Neural cell (in vitro differentiated cells): ENCODE results near the gene RUSF1. TPM values are rescaled to one million over a fixed set of nuclear protein-coding genes. Genes with fewer than 3 reads are reported as not detected.
"Not testable (repeated sequence)": the region's sequence is repeated elsewhere in the genome, so short reads cannot be mapped to it uniquely, and the experiment has no call there.

Source experiments
- H2AFZ ChIP-seq: fragments of 200-600, 300-800 bp; sonication (generic), shearing (Covaris generic); 2 replicates; pipeline ENCODE4 v1.6.0; 2014; ENCODE audit warnings: low read depth, mild to moderate bottlenecking, antibody characterized with exemption, low read length, moderate library complexity
- H3F3A ChIP-seq: fragments of 200-600 bp; shearing (Covaris generic); 2 replicates; pipeline ENCODE4 v1.6.1; 2016; ENCODE audit warnings: mild to moderate bottlenecking, moderate library complexity, mixed read lengths, antibody characterized with exemption, low read length; ENCODE audit not compliant: insufficient read depth, poor library complexity, severe bottlenecking
- H3K27ac ChIP-seq: fragments of 200-600, 300-800 bp; sonication (generic), shearing (Covaris generic); 2 replicates; pipeline ENCODE4 v1.5.1; 2014; ENCODE audit warnings: mild to moderate bottlenecking, low read length, moderate library complexity
- H3K27me3 ChIP-seq: fragments of 300-800, 200-600 bp; sonication (generic), shearing (Covaris generic); 2 replicates; pipeline ENCODE4 v1.6.0; 2014; ENCODE audit warnings: mild to moderate bottlenecking, low read depth, low read length, moderate library complexity; ENCODE audit not compliant: insufficient read depth
- H3K36me3 ChIP-seq: fragments of 300-800, 200-600 bp; sonication (generic), shearing (Covaris generic); 2 replicates; pipeline ENCODE4 v1.5.1; 2014; ENCODE audit warnings: mild to moderate bottlenecking, antibody characterized with exemption, low read length, moderate library complexity; ENCODE audit not compliant: insufficient read depth
- H3K4me2 ChIP-seq: fragments of 300-800, 200-600 bp; sonication (generic), shearing (Covaris generic); 2 replicates; pipeline ENCODE4 v1.6.0; 2014; ENCODE audit warnings: mild to moderate bottlenecking, low read length
- H3K4me3 ChIP-seq: fragments of 300-800, 200-600 bp; sonication (generic), shearing (Covaris generic); 2 replicates; pipeline ENCODE4 v1.5.1; 2014; ENCODE audit warnings: mild to moderate bottlenecking, low read length, moderate library complexity
- H3K79me2 ChIP-seq: fragments of 200-600 bp; shearing (Covaris generic); replicated peaks from 2 replicates; pipeline ENCODE4 v1.6.0; 2014; ENCODE audit warnings: mild to moderate bottlenecking, low read length, moderate library complexity; ENCODE audit not compliant: insufficient read depth
- H3K9ac ChIP-seq: fragments of 300-800, 200-600 bp; sonication (generic), shearing (Covaris generic); 2 replicates; pipeline ENCODE4 v1.6.1; 2016; ENCODE audit warnings: mild to moderate bottlenecking, low read length, mixed read lengths
- H3K9me2 ChIP-seq: fragments of 200-600 bp; shearing (Covaris generic); 2 replicates; pipeline ENCODE4 v1.6.1; 2016; ENCODE audit warnings: mild to moderate bottlenecking, low read length, mixed read lengths; ENCODE audit not compliant: insufficient read depth
- H3K9me3 ChIP-seq: fragments of 200-600, 300-800 bp; sonication (generic), shearing (Covaris generic); 2 replicates; pipeline ENCODE4 v1.6.1; 2016; ENCODE audit warnings: mild to moderate bottlenecking, mixed run types, low read length, moderate library complexity, mixed read lengths
- H4K20me1 ChIP-seq: fragments of 200-600 bp; shearing (Covaris generic); 2 replicates; pipeline ENCODE4 v1.6.1; 2016; ENCODE audit warnings: mild to moderate bottlenecking, mixed run types; ENCODE audit not compliant: insufficient read depth
- CTCF ChIP-seq: fragments of 450-650 bp; IDR thresholded peaks from 2 replicates; pipeline ENCODE4 v1.5.1; 2014; ENCODE audit warnings: antibody characterized with exemption, mild to moderate bottlenecking, moderate library complexity; ENCODE audit not compliant: poor library complexity, severe bottlenecking
- EP300 ChIP-seq: fragments of 450-650 bp; conservative IDR thresholded peaks from 2 replicates; pipeline ENCODE4 v1.6.1; 2014; ENCODE audit warnings: antibody characterized with exemption, mild to moderate bottlenecking, moderate library complexity; ENCODE audit not compliant: poor library complexity, severe bottlenecking
- EZH2 ChIP-seq: fragments of 200-600, 300-800 bp; shearing (Covaris generic), sonication (generic); IDR thresholded peaks from 2 replicates; pipeline ENCODE4 v1.6.1; 2014; ENCODE audit warnings: antibody characterized with exemption, low read length, borderline replicate concordance, mild to moderate bottlenecking; ENCODE audit not compliant: insufficient read depth, poor library complexity, severe bottlenecking
- MXI1 ChIP-seq: fragments of 450-650 bp; conservative IDR thresholded peaks from 2 replicates; pipeline ENCODE4 v1.6.1; 2014; ENCODE audit warnings: antibody characterized with exemption, mild to moderate bottlenecking; ENCODE audit not compliant: poor library complexity, severe bottlenecking
- POLR2AphosphoS5 ChIP-seq: IDR thresholded peaks from 2 replicates; pipeline ENCODE4 v1.6.1; 2012
- RAD21 ChIP-seq: fragments of 450-650 bp; conservative IDR thresholded peaks from 2 replicates; pipeline ENCODE4 v1.6.1; 2014; ENCODE audit warnings: antibody characterized with exemption, mild to moderate bottlenecking, moderate library complexity
- REST ChIP-seq: IDR thresholded peaks from 2 replicates; pipeline ENCODE4 v1.6.1; 2012; ENCODE audit warnings: borderline replicate concordance
- SMC3 ChIP-seq: fragments of 450-650 bp; conservative IDR thresholded peaks from 2 replicates; pipeline ENCODE4 v1.6.1; 2014; ENCODE audit warnings: antibody characterized with exemption, mild to moderate bottlenecking, moderate library complexity; ENCODE audit not compliant: poor library complexity
- TAF1 ChIP-seq: IDR thresholded peaks from 2 replicates; pipeline ENCODE4 v1.6.1; 2012; ENCODE audit warnings: low read depth
- polyA plus RNA-seq: library from polyadenylated mRNA; depleted of rRNA; stranded (reverse); fragments of >200 nt; gene quantifications from 2 replicates; pipeline ENCODE4 v1.2.3, GENCODE V29; 2014

Gene RUSF1
- polyA plus RNA-seq, 1 donor from 2014 or later, result 108 TPM

GRCh38 chr16:31451681-31452351 lies 56.4 kb downstream of the RUSF1 start:
- no peaks in the 10 kb centered on the region for H3K36me3 ChIP-seq
- no peak overlapping the region for H3K4me3 ChIP-seq
- H3K79me2 ChIP-seq, result peaks cover 3% of the 10 kb centered on the region
- no peak overlapping the region for H3K4me2 ChIP-seq
- no peak overlapping the region for H3K9ac ChIP-seq
- H3K9me2 ChIP-seq, result no peaks in the 10 kb centered on the region
- H2AFZ ChIP-seq, result peak overlapping the region; percentile 1
- no peak overlapping the region for H3K27ac ChIP-seq
- no peaks in the 10 kb centered on the region for H3K9me3 ChIP-seq
- H3F3A ChIP-seq, result no peaks in the 10 kb centered on the region
- TF ChIP-seq CTCF (peak; percentile 72), EP300 (no peak), REST (no peak), RAD21 (peak; percentile 46), SMC3 (peak; percentile 33)
- H4K20me1 ChIP-seq, result no peaks in the 10 kb centered on the region
- no peaks in the 10 kb centered on the region for H3K27me3 ChIP-seq

GRCh38 chr16:31451201-31451600 lies 57.0 kb downstream of the RUSF1 start:
- Histone ChIP-seq H3K79me2 (no peaks in the 10 kb centered on the region), H3K27ac (no peak overlapping the region), H3K9ac (no peak overlapping the region), H3K27me3 (no peaks in the 10 kb centered on the region), H2AFZ (no peak overlapping the region), H3F3A (no peaks in the 10 kb centered on the region), H3K9me2 (no peaks in the 10 kb centered on the region), H3K36me3 (no peaks in the 10 kb centered on the region), H3K9me3 (no peaks in the 10 kb centered on the region), H3K4me3 (no peak overlapping the region), H4K20me1 (no peaks in the 10 kb centered on the region), H3K4me2 (no peak overlapping the region)
- TF ChIP-seq POLR2AphosphoS5 (no peak), MXI1 (no peak), RAD21 (no peak), REST (no peak), EZH2 (no peak), CTCF (no peak), SMC3 (no peak), EP300 (no peak), TAF1 (no peak)

GRCh38 chr16:31445931-31446330 lies 62.3 kb downstream of the RUSF1 start:
- not testable (repeated sequence) for H3K4me3 ChIP-seq, H4K20me1 ChIP-seq, H3K9me2 ChIP-seq, H3K4me2 ChIP-seq, H2AFZ ChIP-seq, H3K27ac ChIP-seq, H3K27me3 ChIP-seq, H3K36me3 ChIP-seq, H3K79me2 ChIP-seq, H3K9me3 ChIP-seq, H3F3A ChIP-seq, H3K9ac ChIP-seq
